Amygdala (tissue), 56 donors: ENCODE data around the gene GALNT17.
A peak's percentile ranks its signal among the peaks of the same experiment; 100 is the strongest.

Experiments
- DNase-seq, 56 donors: peaks; one replicate each; lab custom pipeline; 2025; lab: John Stamatoyannopoulos, UW

Gene GALNT17

DNA sequence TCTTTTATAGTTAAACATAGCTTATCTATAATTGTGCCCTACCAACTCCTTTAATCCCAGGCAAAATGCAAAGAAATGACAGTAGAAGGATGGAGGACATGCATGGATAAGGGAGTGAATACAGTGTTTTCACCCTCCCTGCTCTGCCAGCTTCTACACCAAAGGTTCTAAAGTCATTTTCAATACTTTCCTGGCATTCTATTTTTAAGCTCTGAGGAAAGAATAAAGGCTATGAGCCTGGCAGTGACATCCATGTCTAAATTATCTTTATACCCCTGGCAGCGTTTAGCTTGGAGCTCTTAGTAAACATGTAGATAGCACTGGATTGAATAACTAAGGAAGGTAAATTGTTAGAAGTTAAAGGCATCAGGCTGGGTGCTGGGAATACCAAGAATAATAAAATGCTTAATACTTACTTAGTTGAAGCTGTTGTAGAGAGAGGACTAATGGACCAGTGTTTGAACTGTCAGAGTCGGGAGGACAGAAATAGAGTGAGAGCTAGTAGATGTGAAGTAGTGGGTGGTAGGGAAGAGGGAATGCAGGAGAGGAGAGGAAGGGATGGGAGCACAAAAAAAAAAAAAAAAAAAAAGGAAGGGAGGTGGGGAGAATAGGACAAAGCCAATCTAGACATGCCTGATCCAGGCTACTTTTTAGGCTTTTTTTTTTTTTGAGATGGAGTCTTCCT is 518.9 kb downstream of the GALNT17 start:
- no peak for DNase-seq

DNA sequence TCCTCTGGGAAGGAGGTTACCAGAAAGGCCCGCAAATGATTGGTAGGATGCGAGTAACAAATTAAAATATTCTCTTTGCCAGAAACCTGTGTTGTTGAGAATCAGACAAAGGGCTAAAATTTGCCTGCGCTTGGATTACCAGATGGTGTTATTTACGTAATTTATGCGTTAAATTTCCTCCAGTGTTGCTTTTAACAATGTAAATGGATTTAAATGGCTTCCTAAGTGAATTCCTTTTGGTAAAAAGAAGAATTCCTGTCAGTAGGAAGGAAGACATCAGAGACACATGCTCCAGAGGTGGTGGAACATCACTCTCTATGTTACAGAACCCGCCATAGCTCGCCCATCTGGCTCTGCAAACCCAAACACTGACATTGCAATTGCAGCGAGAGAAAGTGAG is 520.6 kb downstream of the GALNT17 start:
- no peak for DNase-seq

GRCh38 chr7:71657386-71657785 is 525.4 kb downstream of the GALNT17 start:
- no peak for DNase-seq

GRCh38 chr7:71659622-71660021 is 527.7 kb downstream of the GALNT17 start:
- no peak for DNase-seq

DNA sequence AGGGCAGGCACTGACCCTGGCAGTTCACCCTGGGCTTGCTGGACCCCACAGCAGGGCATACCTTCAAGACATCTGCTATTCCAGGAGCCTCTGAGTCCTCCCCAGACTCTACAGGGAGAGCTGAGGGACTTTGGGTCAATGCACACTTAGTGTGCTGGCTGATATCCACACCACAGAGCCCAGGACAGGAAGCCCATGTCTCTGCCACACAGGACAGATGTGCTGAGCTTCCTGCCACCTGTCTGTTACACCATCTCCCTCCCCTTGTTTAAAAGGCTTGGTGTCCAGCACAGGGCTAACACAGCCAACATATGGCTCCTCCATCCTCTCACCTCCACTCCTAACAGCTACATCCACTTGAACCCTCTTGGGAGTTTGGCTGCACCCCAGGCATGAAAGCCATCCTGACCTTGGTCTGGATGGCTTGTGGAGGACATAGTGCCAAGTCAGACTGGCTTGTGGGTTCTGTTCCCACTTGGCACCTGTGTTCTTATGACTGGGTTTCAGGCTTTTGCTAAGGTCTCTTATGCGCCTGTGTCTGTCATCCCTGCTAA is 529.8 kb downstream of the GALNT17 start:
- DNase-seq = no peak

DNA sequence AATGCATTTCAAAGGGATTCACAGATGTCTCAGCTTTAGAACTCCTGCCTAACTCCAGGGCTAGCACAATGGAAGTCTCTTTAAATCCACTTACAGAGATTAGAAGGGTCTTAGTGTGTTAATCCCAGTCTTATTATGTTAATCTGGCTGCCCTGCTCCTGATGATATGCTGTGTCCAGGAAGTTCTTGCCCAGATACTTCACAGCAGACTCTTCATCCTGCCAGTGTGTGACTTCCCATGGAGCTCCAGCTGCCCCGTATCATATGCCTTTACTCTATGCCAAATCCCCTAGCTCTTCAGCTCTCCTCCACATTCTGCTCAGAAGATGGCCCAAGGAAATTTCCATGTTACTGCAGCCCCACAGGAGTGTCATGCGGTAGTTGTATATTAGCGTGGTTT is 533.8 kb downstream of the GALNT17 start:
- DNase-seq = no peak

- DNase-seq = no peak
Measured at GRCh38 chr7:71668572-71668971, 536.6 kb downstream of the GALNT17 start.

GRCh38 chr7:71679480-71679879 is 547.5 kb downstream of the GALNT17 start:
- DNase-seq = peak in 2 of 56 donors; percentile 6 to 10

DNA sequence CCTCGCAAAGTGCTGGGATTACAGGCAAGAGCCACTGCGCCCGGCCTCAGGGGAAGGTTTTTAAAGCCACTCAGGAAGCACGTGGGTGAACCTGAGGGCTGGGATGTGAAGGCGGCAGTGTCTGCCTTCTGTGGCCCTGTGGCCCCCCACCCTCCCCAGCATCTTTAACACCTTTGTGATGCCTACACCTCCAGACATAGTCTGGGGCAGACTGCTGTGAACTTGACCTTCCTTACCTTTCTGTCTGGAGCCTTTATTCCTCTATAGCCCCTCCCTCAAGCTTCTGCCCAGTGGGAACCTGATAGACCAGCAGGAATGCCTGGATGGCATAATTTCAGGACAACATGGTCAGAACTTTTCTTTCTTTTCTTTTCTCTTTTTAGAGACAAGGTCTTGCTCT is 550.2 kb downstream of the GALNT17 start:
- no peak for DNase-seq

- peak in 19 of 56 donors; percentile 1 to 58 (median 23) for DNase-seq
Measured at GRCh38 chr7:71682841-71683781, 551.2 kb downstream of the GALNT17 start.

- DNase-seq = no peak
Measured at GRCh38 chr7:71687286-71687685, 555.3 kb downstream of the GALNT17 start.

DNA sequence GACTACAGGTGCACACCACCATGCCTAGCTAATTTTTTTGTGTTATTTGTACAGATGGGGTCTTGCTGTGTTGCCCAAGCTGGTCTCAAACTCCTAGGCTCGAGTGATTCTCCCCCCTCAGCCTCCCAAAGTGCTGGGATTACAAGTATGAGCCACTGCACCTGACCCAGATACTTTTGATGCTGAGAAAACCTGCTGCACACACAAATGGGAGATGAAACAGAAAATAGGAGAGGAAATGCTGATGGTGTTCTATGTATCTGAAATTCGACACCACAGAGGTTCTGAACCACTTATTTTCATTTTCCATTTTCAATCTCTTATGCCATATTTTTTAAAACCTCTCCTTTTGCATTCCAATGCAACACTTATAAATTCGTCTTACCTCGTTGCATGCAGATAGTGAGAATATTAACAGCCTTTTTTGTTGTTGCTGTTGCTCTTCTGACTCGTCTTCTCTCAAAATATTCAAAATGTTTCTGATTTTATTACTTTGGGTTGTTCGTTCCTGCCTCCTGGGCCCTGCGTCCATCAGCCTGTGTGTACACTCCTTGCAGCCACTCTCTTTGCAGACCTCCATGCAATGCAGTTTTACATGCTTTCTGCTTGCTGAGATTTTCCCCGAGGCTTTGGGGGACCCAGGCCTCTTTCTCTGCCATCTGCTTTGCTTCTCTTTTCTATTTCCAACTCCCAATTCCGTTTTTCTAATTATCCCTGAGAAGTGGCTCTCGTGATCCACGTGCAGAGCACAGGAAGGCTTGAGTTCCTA is 556.1 kb downstream of the GALNT17 start:
- no peak for DNase-seq

- DNase-seq = no peak
Measured at GRCh38 chr7:71691538-71691937, 559.6 kb downstream of the GALNT17 start.

DNA sequence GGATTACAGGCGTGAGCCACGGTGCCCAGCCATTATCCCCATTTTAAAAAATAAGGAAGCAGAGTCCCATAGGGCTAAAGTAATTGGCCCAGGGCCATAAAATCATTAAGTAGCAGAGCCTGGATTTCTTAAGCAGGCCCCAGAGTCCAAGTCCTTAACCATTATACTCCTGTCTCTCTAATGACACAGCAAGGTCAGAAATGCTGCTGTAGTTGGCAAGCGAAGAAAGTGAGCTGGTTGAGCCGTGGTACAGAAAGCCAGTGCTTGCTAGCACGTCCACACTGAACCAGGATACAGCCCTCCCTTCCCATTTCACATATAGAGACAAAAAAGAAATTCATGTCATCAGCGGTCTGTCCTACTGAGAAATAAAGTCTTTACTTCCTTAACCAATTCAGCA is 562.7 kb downstream of the GALNT17 start:
- no peak for DNase-seq

DNA sequence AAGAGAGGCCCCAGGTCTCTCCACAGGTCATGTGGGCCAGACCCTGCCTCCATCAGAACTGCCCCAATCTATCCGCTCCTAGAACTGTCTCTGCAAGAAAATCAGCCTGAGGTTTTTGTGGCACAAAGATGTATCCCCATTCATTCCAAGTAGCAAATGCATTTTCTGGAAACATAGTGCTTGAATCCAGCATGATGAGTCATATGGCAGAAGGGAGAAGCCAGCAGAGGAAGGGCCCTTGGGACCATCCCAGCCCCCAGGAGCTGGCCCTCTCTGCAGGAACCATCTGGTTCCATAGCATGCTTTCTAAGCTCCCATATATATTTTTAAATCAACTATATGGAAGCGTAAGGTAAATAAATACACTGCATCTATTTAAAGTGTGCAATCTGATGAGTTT is 563.2 kb downstream of the GALNT17 start:
- no peak for DNase-seq

- DNase-seq = no peak
Measured at GRCh38 chr7:71696511-71696910, 564.6 kb downstream of the GALNT17 start.

DNA sequence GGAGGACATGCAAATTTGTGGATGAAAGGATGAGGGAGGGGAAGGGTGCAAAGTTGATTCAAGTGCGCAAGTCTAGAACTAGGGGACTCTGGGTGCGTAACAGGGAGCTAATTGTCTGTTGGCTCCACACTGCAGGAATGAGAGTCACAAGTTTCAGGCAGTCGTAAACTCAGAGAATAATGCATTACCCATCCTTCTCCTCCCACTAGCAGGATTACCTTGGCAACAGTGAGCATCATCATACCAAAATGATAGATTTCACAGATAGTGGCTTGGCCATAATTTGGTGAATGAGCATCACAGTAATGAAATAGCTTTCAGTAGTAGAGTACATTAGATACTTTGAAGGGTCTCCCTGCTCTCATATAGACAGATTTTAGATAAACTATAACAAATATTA is 565.5 kb downstream of the GALNT17 start:
- DNase-seq = no peak

DNA sequence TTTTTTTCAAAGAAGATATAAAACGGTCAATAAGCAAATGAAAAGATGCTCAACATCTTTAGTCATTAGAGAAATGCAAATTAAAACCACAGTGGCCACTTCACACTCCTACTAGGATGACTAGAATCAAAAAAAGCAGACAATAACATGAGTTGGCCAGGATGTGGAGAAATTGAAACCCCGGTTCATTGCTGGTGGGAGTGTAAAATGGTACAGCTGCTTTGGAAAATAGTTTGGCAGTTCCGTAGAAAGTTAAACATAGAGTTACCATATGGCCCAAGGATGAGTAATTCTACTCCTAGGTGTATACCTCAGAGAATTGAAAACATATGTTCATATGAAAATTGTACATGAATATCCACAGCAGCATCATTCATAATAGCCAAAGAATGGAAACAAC is 573.3 kb downstream of the GALNT17 start:
- DNase-seq = peak in 4 of 56 donors; percentile 1 to 10 (median 6)

- DNase-seq = no peak
Measured at GRCh38 chr7:71705901-71706596, 574.1 kb downstream of the GALNT17 start.

DNA sequence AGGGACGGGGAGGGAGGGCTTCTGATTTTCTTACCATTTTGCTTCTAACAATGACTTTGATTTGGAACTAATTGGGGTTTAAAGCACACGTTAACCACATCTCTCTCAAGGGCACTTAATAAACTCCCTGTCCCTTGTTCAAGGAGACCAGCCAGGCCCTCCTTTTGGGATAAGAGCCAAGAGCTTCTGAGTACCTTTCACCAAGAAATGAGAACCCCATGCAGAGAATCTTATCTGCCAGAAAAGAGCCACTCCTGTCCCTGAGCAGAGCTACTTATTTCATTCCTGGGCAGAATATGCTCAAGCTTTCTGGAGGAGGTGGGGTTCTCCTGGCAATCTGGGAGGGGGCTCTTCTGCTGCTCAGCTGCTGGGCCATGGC is 574.6 kb downstream of the GALNT17 start:
- no peak for DNase-seq
